H1 (cell line): ENCODE data around the gene CST4. TPM values are rescaled to one million over a fixed set of nuclear protein-coding genes. Genes with fewer than 3 reads are reported as not detected.

Experiments used
- ASH2L ChIP-seq: fragments of 200-600, 300-600 bp; sonication (generic); IDR thresholded peaks from one replicate; pipeline ENCODE4 v1.7.1; 2017; ENCODE audit warnings: low read length
- CHD2 ChIP-seq: IDR thresholded peaks from 2 replicates; pipeline ENCODE4 v1.6.1; 2012; ENCODE audit warnings: low read length, improper control_type of control experiment
- CHD7 ChIP-seq: fragments of 300-600 bp; sonication (generic); IDR thresholded peaks from 2 replicates; pipeline ENCODE4 v1.7.1; 2012; ENCODE audit warnings: low read length, moderate library complexity, mild to moderate bottlenecking, inconsistent platforms; ENCODE audit not compliant: insufficient replicate concordance
- CREB1 ChIP-seq: IDR thresholded peaks from 2 replicates; pipeline ENCODE4 v1.6.1; 2012; ENCODE audit warnings: inconsistent platforms
- FOSL1 ChIP-seq: IDR thresholded peaks from 2 replicates; pipeline ENCODE4 v1.6.1; 2011; ENCODE audit warnings: mild to moderate bottlenecking, low read depth, low read length, moderate library complexity; ENCODE audit not compliant: insufficient read depth
- JUND ChIP-seq: IDR thresholded peaks from 2 replicates; pipeline ENCODE4 v1.6.1; 2011; ENCODE audit warnings: mild to moderate bottlenecking, improper control_type of control experiment, low read length
- RAD21 ChIP-seq, 2 experiments: IDR thresholded peaks in 1 of 2; conservative IDR thresholded peaks in 1 of 2; 2 replicates each; pipeline ENCODE4 v1.6.1; 2011; ENCODE audit warnings: low read depth in 2 of 2, low read length in 2 of 2, improper control_type of control experiment in 1 of 2, inconsistent platforms in 1 of 2, mild to moderate bottlenecking in 1 of 2, moderate library complexity in 1 of 2
- polyA plus RNA-seq, 7 experiments: library from polyadenylated mRNA; depleted of rRNA in 3 of 7; stranded (reverse) in 5 of 7; unstranded in 2 of 7; fragments of >200 nt in 5 of 7; fragments of 200-250 nt in 2 of 7; gene quantifications; 1 replicate in 5 of 7; 2 replicates in 1 of 7; 4 replicates in 1 of 7; pipeline versions ENCODE4 v1.2.1 to v1.2.3, GENCODE V29; 2011 to 2013; ENCODE audit warnings: missing spikeins in 2 of 7, mixed read lengths in 2 of 7
- total RNA-seq: library from RNA; stranded (reverse); fragmentation: NEBNext Ultra II Directional; extraction: Animal tissue kit (Norgen Biotek cat#: 25700); gene quantifications from 2 replicates; pipeline ENCODE4 v1.2.1, GENCODE V29; 2021

The CST4 gene
- total and polyA plus RNA-seq, 2 of the 8 experiments (the other 6 are each of a cell fraction or from before 2014, with no cell fraction given), result not detected

DNA sequence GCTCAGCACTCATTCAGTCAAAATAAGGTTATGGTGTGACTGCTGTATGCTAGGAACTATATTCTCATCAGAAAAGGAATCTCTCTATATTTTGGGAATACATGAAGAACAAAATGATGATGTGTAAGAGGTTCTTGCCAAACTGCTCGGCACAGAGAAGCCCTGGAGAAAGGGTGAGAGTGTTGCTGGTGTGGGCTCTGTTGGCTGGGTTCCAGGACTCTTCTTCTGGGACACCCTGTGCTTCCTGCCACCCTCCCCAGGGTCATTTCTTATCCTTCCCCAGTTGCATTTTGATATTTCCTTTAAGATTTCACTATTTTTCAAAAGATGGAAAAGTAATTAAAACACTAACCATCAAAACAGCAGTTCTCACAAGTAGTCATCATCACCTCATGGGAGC lies 33.1 kb upstream of the CST4 start (continued):
- no peak for TF ChIP-seq CHD7
- no peak for TF ChIP-seq JUND
- TF ChIP-seq ASH2L, result no peak
- TF ChIP-seq RAD21 (IDR thresholded peaks at IDR 0.05 in 1 of 2, conservative IDR thresholded peaks at IDR 0.05 in 1 of 2; ENCODE audit: low read depth in 2 of 2, low read length in 2 of 2), result no peak
- TF ChIP-seq FOSL1, result no peak
- no peak for TF ChIP-seq CHD2
- no peak for TF ChIP-seq CREB1
